Activated CD8-positive, alpha-beta T cell treated with anti-CD3 and anti-CD28 coated beads for 36 hours (primary cell): Measurements from ENCODE around the gene NCBP3. TPM values are rescaled to one million over a fixed set of nuclear protein-coding genes. Genes with fewer than 3 reads are reported as not detected.
"Not testable (repeated sequence)": the region's sequence is repeated elsewhere in the genome, so short reads cannot be mapped to it uniquely, and the experiment has no call there.

Experiments
- ATAC-seq: fragments of 200-7000 bp; cut with Tn5 transposase; one replicate; pipeline ENCODE4 v1.10.0; 2021; ENCODE audit warnings: mild to moderate bottlenecking, moderate library complexity
- CTCF ChIA-PET: fragments of 350-600 bp; sonication (Branson Sonifier 250); formaldehyde crosslinking; loops from one replicate; lab custom pipeline; 2021; ENCODE audit warnings: antibody characterized with exemption; lab: Charles Lee
- POLR2A ChIA-PET: fragments of 350-600 bp; sonication (Branson Sonifier 250); formaldehyde crosslinking; loops from one replicate; lab custom pipeline; 2021; ENCODE audit warnings: antibody characterized with exemption; lab: Charles Lee
- DNase-seq: peaks from one replicate; pipeline ENCODE4 v3.0.0-alpha.2; 2020
- H3K27ac Mint-ChIP-seq: one replicate; pipeline ENCODE4 v1.8.0; 2021; ENCODE audit warnings: mild to moderate bottlenecking, mixed read lengths
- H3K27me3 Mint-ChIP-seq: one replicate; pipeline ENCODE4 v1.8.0; 2021; ENCODE audit warnings: mixed read lengths
- H3K36me3 Mint-ChIP-seq: one replicate; pipeline ENCODE4 v1.8.0; 2021; ENCODE audit warnings: low read depth, mixed read lengths
- H3K4me1 Mint-ChIP-seq: one replicate; pipeline ENCODE4 v1.8.0; 2021; ENCODE audit warnings: low read depth, mixed read lengths
- H3K4me3 Mint-ChIP-seq: one replicate; pipeline ENCODE4 v1.8.0; 2021; ENCODE audit warnings: mild to moderate bottlenecking, moderate library complexity, mixed read lengths
- H3K9me3 Mint-ChIP-seq: one replicate; pipeline ENCODE4 v1.8.0; 2021; ENCODE audit warnings: mixed read lengths
- intact Hi-C: fragments of 100-400 bp; cut with micrococcal nuclease; formaldehyde crosslinking; loops from one replicate; pipeline ENCODE4 v1.10.0; 2022
- total RNA-seq, 2 experiments: library from RNA; stranded (reverse); gene quantifications; one replicate each; pipeline ENCODE4 v1.2.3, GENCODE V29; 2021
- TF ChIP-seq, protein P1 (sequence below): fragments of 200-600 bp; IDR thresholded peaks from one replicate; pipeline ENCODE4 v1.8.0; 2022; ENCODE audit warnings: antibody characterized with exemption, mild to moderate bottlenecking

NCBP3 gene
- total RNA-seq, 2 experiments from 2014 or later: 34.7 to 41.1 TPM

GRCh38 chr17:3795390-3796102, 50.5 kb downstream of the NCBP3 start:
- POLR2A ChIA-PET: interaction anchor here (0.9 to 2.8 kb wide), 7 partner anchors 12 to 72 kb away, joined by 3 to 21 read pairs (median 4); partner anchors contain the start of gene HASPIN
- peak overlapping the region; percentile 83 for H3K27ac Mint-ChIP-seq
- H3K9me3 Mint-ChIP-seq: no peaks in the 10 kb centered on the region
- ATAC-seq: peak; percentile 14
- CTCF ChIA-PET: interaction anchor here (3.0 to 3.3 kb wide), 2 partner anchors 34 to 58 kb away, joined by 7 to 32 read pairs; no protein-coding TSS in a partner anchor
- intact Hi-C loops: loop anchor here (5.0 to 10.0 kb wide), 2 partner anchors 33 to 579 kb away; no protein-coding TSS in a partner anchor
- H3K4me3 Mint-ChIP-seq: peak overlapping the region; percentile 43
- TF ChIP-seq, protein P1, sequence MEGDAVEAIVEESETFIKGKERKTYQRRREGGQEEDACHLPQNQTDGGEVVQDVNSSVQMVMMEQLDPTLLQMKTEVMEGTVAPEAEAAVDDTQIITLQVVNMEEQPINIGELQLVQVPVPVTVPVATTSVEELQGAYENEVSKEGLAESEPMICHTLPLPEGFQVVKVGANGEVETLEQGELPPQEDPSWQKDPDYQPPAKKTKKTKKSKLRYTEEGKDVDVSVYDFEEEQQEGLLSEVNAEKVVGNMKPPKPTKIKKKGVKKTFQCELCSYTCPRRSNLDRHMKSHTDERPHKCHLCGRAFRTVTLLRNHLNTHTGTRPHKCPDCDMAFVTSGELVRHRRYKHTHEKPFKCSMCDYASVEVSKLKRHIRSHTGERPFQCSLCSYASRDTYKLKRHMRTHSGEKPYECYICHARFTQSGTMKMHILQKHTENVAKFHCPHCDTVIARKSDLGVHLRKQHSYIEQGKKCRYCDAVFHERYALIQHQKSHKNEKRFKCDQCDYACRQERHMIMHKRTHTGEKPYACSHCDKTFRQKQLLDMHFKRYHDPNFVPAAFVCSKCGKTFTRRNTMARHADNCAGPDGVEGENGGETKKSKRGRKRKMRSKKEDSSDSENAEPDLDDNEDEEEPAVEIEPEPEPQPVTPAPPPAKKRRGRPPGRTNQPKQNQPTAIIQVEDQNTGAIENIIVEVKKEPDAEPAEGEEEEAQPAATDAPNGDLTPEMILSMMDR: no peak
- peaks cover 66% of the 10 kb centered on the region for H3K4me1 Mint-ChIP-seq
- H3K36me3 Mint-ChIP-seq: peaks cover under 1% of the 10 kb centered on the region
- no peaks in the 10 kb centered on the region for H3K27me3 Mint-ChIP-seq
- peak; percentile 60 for DNase-seq

DNA sequence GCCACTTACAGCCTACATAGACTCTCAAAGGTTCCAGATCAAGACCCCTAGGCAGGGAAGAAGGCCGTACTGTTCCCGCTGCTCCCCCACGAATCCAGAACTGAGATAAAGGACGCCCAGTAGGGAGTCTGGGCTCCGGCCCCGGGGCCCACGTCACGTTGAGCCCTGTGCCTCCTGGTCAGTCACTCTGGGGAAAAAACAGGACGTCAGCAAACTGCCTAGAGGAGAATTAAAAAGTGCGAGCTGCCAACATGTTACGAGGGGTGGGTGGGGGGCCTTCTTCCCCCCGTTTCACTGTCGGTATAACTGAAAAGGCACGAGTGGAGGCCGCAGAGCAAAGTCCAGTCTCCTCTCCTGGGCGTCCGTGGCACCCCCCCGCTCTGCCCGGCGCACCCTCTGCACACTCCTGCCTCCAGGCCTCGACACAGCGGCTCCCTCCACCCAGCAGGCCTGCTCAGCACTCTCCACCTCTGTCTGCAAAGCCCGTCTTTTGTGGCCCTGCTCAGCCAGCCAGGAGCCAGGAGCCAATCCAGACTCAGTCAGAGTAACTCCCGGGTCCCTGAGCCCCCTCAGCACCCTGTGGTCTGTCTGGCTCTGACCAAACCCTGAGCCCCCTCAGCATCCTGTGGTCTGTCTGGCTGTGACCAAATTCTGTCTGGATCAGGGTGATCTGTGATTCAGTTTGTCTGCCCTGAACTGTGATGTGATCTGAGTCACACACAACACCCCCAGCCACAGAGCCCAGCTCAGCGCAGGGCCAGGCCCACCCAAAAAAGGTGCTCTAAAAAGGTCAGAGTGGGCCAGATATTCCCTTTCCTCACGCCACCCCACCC, 51.3 kb downstream of the NCBP3 start:
- no peaks in the 10 kb centered on the region for H3K9me3 Mint-ChIP-seq
- ATAC-seq (peak; percentile 69), DNase-seq (peak; percentile 86)
- POLR2A ChIA-PET: interaction anchor here (1.3 to 2.8 kb wide), 2 partner anchors 28 to 31 kb away, joined by 3 to 21 read pairs; no protein-coding TSS in a partner anchor
- peak overlapping the region; percentile 83 for H3K27ac Mint-ChIP-seq
- TF ChIP-seq, protein P1: no peak
- intact Hi-C loops: loop anchor here (5.0 to 10.0 kb wide), 2 partner anchors 32 to 580 kb away; no protein-coding TSS in a partner anchor
- peak overlapping the region; percentile 43 for H3K4me3 Mint-ChIP-seq
- H3K4me1 Mint-ChIP-seq: peaks cover 69% of the 10 kb centered on the region
- no peaks in the 10 kb centered on the region for H3K27me3 Mint-ChIP-seq
- peaks cover 2% of the 10 kb centered on the region for H3K36me3 Mint-ChIP-seq
- CTCF ChIA-PET: interaction anchor here (3.3 kb wide), 1 partner anchor 57 kb away, joined by 32 read pairs; no protein-coding TSS in a partner anchor

- intact Hi-C loops: loop anchor here (10.0 kb wide), 1 partner anchor 581 kb away; no protein-coding TSS in a partner anchor
- peaks cover 66% of the 10 kb centered on the region for H3K4me1 Mint-ChIP-seq
- CTCF ChIA-PET: interaction anchor here (1.2 kb wide), 1 partner anchor 52 kb away, joined by 3 read pairs; the partner anchor contains the start of gene NCBP3
- H3K27ac Mint-ChIP-seq, DNase-seq, H3K27me3 Mint-ChIP-seq, H3K36me3 Mint-ChIP-seq, POLR2A ChIA-PET, ATAC-seq, H3K4me3 Mint-ChIP-seq, H3K9me3 Mint-ChIP-seq: not testable (repeated sequence)
These were observed 51.9 kb downstream of the NCBP3 start for GRCh38 chr17:3794152-3794551.

DNA sequence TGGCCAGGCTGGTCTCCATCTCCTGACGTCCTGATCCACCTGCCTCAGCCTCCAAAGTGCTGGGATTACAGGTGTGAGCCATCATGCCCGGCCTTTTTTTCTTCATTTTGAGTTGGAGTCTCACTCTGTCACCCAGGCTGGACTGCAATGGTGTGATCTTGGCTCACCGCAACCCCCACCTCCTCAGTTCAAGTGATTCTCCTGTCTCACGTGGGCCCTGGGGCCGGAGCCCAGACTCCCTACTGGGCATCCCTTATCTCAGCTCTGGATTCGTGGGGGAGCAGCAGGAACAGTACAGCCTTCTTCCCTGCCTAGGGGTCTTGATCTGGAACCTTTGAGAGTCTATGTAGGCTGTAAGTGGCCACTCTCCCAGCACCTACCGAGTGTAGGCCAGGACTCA, 52.8 kb downstream of the NCBP3 start:
- ATAC-seq: not testable (repeated sequence)

DNA sequence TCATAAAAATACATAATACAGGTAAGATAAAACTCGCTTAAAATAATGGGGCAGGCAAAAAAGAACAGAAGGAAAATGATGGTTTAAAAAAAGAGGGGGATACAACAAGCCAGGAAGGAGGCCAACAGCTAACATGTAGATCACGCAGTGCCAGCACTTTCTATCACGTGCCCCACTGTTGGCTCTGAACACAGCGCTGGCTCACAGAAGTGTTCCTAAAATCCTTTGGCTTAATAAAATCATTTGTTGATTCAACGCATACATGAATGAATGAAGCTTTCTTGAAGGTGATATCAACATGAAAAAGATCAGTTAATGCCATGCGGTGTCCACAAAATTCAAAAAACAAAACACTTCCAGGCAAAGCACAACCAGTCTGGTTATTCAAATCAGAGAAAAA, 53.6 kb downstream of the NCBP3 start:
- CTCF ChIA-PET: interaction anchor here (1.6 kb wide), 1 partner anchor 55 kb away, joined by 5 read pairs; no protein-coding TSS in a partner anchor
- TF ChIP-seq, protein P1: no peak
- H3K27me3 Mint-ChIP-seq: no peaks in the 10 kb centered on the region
- peaks cover 59% of the 10 kb centered on the region for H3K4me1 Mint-ChIP-seq
- H3K36me3 Mint-ChIP-seq: peaks cover 2% of the 10 kb centered on the region
- DNase-seq (no peak), ATAC-seq (no peak)
- H3K27ac Mint-ChIP-seq: no peak overlapping the region
- intact Hi-C loops: loop anchor here (10.0 kb wide), 1 partner anchor 582 kb away; no protein-coding TSS in a partner anchor
- POLR2A ChIA-PET: interaction anchor here (1.8 kb wide), 1 partner anchor 15 kb away, joined by 3 read pairs; no protein-coding TSS in a partner anchor
- H3K4me3 Mint-ChIP-seq: no peak overlapping the region
- no peaks in the 10 kb centered on the region for H3K9me3 Mint-ChIP-seq

More for the DNA sequence above, 52.8 kb downstream of the NCBP3 start:
- H3K9me3 Mint-ChIP-seq, H3K27ac Mint-ChIP-seq, H3K4me3 Mint-ChIP-seq, H3K27me3 Mint-ChIP-seq, DNase-seq, H3K36me3 Mint-ChIP-seq: not testable (repeated sequence)
- intact Hi-C loops: loop anchor here (10.0 kb wide), 1 partner anchor 582 kb away; no protein-coding TSS in a partner anchor
- CTCF ChIA-PET: interaction anchor here (1.2 to 1.6 kb wide), 2 partner anchors 53 to 55 kb away, joined by 3 to 5 read pairs; partner anchors contain the start of gene NCBP3
- POLR2A ChIA-PET: interaction anchor here (1.8 kb wide), 1 partner anchor 14 kb away, joined by 3 read pairs; no protein-coding TSS in a partner anchor
- peaks cover 62% of the 10 kb centered on the region for H3K4me1 Mint-ChIP-seq
